ENCODE measurements around the gene SOX8.

SOX8 gene

GRCh38 chr16:1009358-1010150 is 28.0 kb downstream of the SOX8 start:
- in situ Hi-C loops (cut with HindIII; ENCODE audit: low pct_unique_long_range_greater_than_20kb, low sequenced_read_pairs), result no loop called here
- DNase-seq (ENCODE audit: low read depth in 1 of 2, low spot score in 1 of 2), result no peak
- TF ChIP-seq JUND (IDR thresholded peaks at IDR 0.05; ENCODE audit: low read depth), result no peak

GRCh38 chr16:1010251-1010650 is 28.7 kb downstream of the SOX8 start:
- in situ Hi-C loops (cut with HindIII; ENCODE audit: low pct_unique_long_range_greater_than_20kb, low sequenced_read_pairs), result no loop called here
- no peak for DNase-seq (ENCODE audit: low read depth in 1 of 2, low spot score in 1 of 2)
- no peak for TF ChIP-seq JUND (IDR thresholded peaks at IDR 0.05; ENCODE audit: low read depth)

- DNase-seq (ENCODE audit: low read depth in 1 of 2, low spot score in 1 of 2), result no peak
- no peak for TF ChIP-seq JUND (IDR thresholded peaks at IDR 0.05; ENCODE audit: low read depth)
- in situ Hi-C loops (cut with HindIII; ENCODE audit: low pct_unique_long_range_greater_than_20kb, low sequenced_read_pairs), result no loop called here
Measured at GRCh38 chr16:1010815-1011214, 29.2 kb downstream of the SOX8 start.

- in situ Hi-C loops (cut with HindIII; ENCODE audit: low pct_unique_long_range_greater_than_20kb, low sequenced_read_pairs), result no loop called here
- DNase-seq (ENCODE audit: low read depth in 1 of 2, low spot score in 1 of 2), result no peak
- no peak for TF ChIP-seq JUND (IDR thresholded peaks at IDR 0.05; ENCODE audit: low read depth)
Measured at GRCh38 chr16:1011316-1012082, 29.9 kb downstream of the SOX8 start.

GRCh38 chr16:1012135-1012534 is 30.6 kb downstream of the SOX8 start:
- no peak for DNase-seq (ENCODE audit: low read depth in 1 of 2, low spot score in 1 of 2)
- in situ Hi-C loops (cut with HindIII; ENCODE audit: low pct_unique_long_range_greater_than_20kb, low sequenced_read_pairs), result no loop called here
- TF ChIP-seq JUND (IDR thresholded peaks at IDR 0.05; ENCODE audit: low read depth), result no peak

GRCh38 chr16:1012722-1013592 is 31.4 kb downstream of the SOX8 start:
- no peak for DNase-seq (ENCODE audit: low read depth in 1 of 2, low spot score in 1 of 2)
- no peak for TF ChIP-seq JUND (IDR thresholded peaks at IDR 0.05; ENCODE audit: low read depth)
- in situ Hi-C loops (cut with HindIII; ENCODE audit: low pct_unique_long_range_greater_than_20kb, low sequenced_read_pairs), result no loop called here

GRCh38 chr16:1013593-1013900 is 32.0 kb downstream of the SOX8 start:
- DNase-seq (ENCODE audit: low read depth in 1 of 2, low spot score in 1 of 2), result no peak
- in situ Hi-C loops (cut with HindIII; ENCODE audit: low pct_unique_long_range_greater_than_20kb, low sequenced_read_pairs), result no loop called here
- no peak for TF ChIP-seq JUND (IDR thresholded peaks at IDR 0.05; ENCODE audit: low read depth)

- in situ Hi-C loops (cut with HindIII; ENCODE audit: low pct_unique_long_range_greater_than_20kb, low sequenced_read_pairs), result no loop called here
- TF ChIP-seq JUND (IDR thresholded peaks at IDR 0.05; ENCODE audit: low read depth), result no peak
- no peak for DNase-seq (ENCODE audit: low read depth in 1 of 2, low spot score in 1 of 2)
Measured at GRCh38 chr16:1014221-1014620, 32.7 kb downstream of the SOX8 start.

GRCh38 chr16:1014771-1015495 is 33.4 kb downstream of the SOX8 start:
- in situ Hi-C loops (cut with HindIII; ENCODE audit: low pct_unique_long_range_greater_than_20kb, low sequenced_read_pairs), result no loop called here
- DNase-seq (ENCODE audit: low read depth in 1 of 2, low spot score in 1 of 2), result peak; percentile 72 to 76
- no peak for TF ChIP-seq JUND (IDR thresholded peaks at IDR 0.05; ENCODE audit: low read depth)

GRCh38 chr16:1018447-1019198 is 37.1 kb downstream of the SOX8 start:
- TF ChIP-seq JUND (IDR thresholded peaks at IDR 0.05; ENCODE audit: low read depth), result no peak
- in situ Hi-C loops (cut with HindIII; ENCODE audit: low pct_unique_long_range_greater_than_20kb, low sequenced_read_pairs), result no loop called here
- no peak for DNase-seq (ENCODE audit: low read depth in 1 of 2, low spot score in 1 of 2)

GRCh38 chr16:1019231-1020090 is 37.9 kb downstream of the SOX8 start:
- in situ Hi-C loops (cut with HindIII; ENCODE audit: low pct_unique_long_range_greater_than_20kb, low sequenced_read_pairs), result no loop called here
- TF ChIP-seq JUND (IDR thresholded peaks at IDR 0.05; ENCODE audit: low read depth), result no peak
- no peak for DNase-seq (ENCODE audit: low read depth in 1 of 2, low spot score in 1 of 2)
